Testis (tissue), 3 donors: ENCODE measurements around the gene C13orf46. TPM values are rescaled to one million over a fixed set of nuclear protein-coding genes. Genes with fewer than 3 reads are reported as not detected.

Experiments used
- DNase-seq: peaks from one replicate; pipeline ENCODE4 v3.0.0-alpha.2; 2019
- H3K27ac ChIP-seq, 2 donors: fragments of 200-600 bp; sonication (generic); one replicate each; pipeline ENCODE4 v1.5.1; 2019
- H3K27me3 ChIP-seq: fragments of 200-600 bp; sonication (generic); one replicate; pipeline ENCODE4 v1.5.1; 2019
- H3K36me3 ChIP-seq: fragments of 200-600 bp; sonication (generic); one replicate; pipeline ENCODE4 v1.5.1; 2017; ENCODE audit warnings: low read depth; ENCODE audit errors: missing control alignments
- H3K4me1 ChIP-seq: fragments of 200-600 bp; sonication (generic); one replicate; pipeline ENCODE4 v1.5.1; 2019
- H3K4me3 ChIP-seq, 2 donors: fragments of 200-600 bp; sonication (generic); one replicate each; pipeline ENCODE4 v1.5.1; 2017 to 2019
- H3K9me3 ChIP-seq: fragments of 200-600 bp; sonication (generic); one replicate; pipeline ENCODE4 v1.5.1; 2017
- POLR2A ChIP-seq: fragments of 450-650 bp; IDR thresholded peaks from one replicate; pipeline ENCODE4 v1.6.1; 2017; ENCODE audit warnings: antibody characterized with exemption, mild to moderate bottlenecking, moderate library complexity
- WGBS, 2 donors: methylation state at CpG; one replicate each; pipeline ENCODE4 v1.1.5; 2018; 5-methylcytosine and 5-hydroxymethylcytosine counted together
- intact Hi-C: fragments of 100-400 bp; cut with DNase I; formaldehyde crosslinking; loops from one replicate; pipeline ENCODE4 v1.15.1; 2023; ENCODE audit warnings: low total_unique reads
- polyA plus RNA-seq: library from polyadenylated mRNA; stranded (reverse); fragments of 350-450 nt; fragmentation: Illumina TruSeq; extraction: RNeasy Lipid Tissue Mini Kit (QIAGEN cat#74804); gene quantifications from one replicate; pipeline ENCODE4 v1.2.3, GENCODE V29; 2014; ENCODE audit warnings: low read depth, low replicate concordance; ENCODE audit not compliant: insufficient read depth
- total RNA-seq, 2 donors: library from RNA; depleted of rRNA; stranded (reverse); fragments of >200 nt; gene quantifications; one replicate each; pipeline ENCODE4 v1.2.3, GENCODE V29; 2016
- TF ChIP-seq, protein P1 (sequence below), 3 experiments: fragments of 450-650 bp in 2 of 3; fragments of 200-600 bp in 1 of 3; sonication (generic) in 1 of 3; IDR thresholded peaks; one replicate each; pipeline ENCODE4 v1.5.1; 2016 to 2019; ENCODE audit warnings: antibody characterized with exemption in 3 of 3, mild to moderate bottlenecking in 2 of 3, moderate library complexity in 1 of 3

Gene C13orf46
- total and polyA plus RNA-seq, 3 donors from 2014 or later = 2.9 to 28.4 (median 5.5) TPM

DNA sequence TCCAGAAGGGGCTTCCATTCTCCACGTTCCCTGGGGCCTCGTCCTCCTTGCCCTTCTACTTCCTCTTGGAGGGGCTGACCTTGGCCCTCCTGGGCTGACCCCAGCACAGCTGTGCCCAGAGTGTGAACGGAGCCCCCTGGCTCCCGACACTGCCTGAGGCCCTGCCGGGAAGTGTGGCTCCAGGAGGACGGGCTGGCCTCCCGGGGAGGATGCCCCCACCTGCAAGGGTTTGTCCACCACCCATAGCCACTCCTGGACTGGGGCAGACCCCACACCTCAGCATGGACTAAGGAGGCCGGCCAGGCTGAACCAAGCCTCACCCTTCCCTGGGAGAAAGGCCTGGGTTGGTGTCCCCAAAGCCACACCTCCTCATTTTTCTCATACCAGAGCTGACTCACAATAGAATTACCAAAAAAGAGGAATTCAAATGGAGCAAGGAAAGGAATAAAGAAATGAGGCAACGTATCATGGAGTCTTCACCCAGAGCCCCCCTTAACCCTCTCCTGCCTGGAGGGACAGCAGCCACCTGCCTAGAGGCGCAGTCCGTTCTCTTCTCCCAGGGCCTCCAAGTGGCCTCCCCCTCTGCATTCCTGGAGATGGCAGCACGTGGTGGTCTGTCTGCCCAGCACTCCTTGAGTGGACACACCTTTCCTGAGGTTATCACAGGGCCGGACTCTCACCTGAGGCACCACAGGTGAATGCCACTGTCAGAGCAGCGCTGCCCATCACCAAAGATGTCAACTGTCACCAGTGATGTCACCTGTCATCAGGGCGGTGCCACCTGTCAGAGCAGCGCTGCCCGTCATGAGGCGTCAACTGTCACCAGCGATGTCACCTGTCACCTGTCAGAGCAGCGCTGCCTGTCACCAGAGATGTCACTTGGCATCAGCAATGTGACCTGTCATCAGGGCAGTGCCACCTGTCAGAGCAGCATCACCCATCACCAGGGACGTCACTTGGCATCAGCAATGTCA lies 3.1 kb upstream of the C13orf46 start:
- Histone ChIP-seq H3K9me3 (no peaks in the 10 kb centered on the region), H3K4me1 (no peaks in the 10 kb centered on the region), H3K27ac (no peak overlapping the region), H3K27me3 (no peaks in the 10 kb centered on the region), H3K4me3 (no peak overlapping the region), H3K36me3 (no peaks in the 10 kb centered on the region)
- intact Hi-C loops = no loop called here
- 84% methylated on average over 13 to 18 of the region's 21 CpGs for WGBS, 2 donors
- no peak for DNase-seq
- no peak for TF ChIP-seq POLR2A
- TF ChIP-seq, protein P1, sequence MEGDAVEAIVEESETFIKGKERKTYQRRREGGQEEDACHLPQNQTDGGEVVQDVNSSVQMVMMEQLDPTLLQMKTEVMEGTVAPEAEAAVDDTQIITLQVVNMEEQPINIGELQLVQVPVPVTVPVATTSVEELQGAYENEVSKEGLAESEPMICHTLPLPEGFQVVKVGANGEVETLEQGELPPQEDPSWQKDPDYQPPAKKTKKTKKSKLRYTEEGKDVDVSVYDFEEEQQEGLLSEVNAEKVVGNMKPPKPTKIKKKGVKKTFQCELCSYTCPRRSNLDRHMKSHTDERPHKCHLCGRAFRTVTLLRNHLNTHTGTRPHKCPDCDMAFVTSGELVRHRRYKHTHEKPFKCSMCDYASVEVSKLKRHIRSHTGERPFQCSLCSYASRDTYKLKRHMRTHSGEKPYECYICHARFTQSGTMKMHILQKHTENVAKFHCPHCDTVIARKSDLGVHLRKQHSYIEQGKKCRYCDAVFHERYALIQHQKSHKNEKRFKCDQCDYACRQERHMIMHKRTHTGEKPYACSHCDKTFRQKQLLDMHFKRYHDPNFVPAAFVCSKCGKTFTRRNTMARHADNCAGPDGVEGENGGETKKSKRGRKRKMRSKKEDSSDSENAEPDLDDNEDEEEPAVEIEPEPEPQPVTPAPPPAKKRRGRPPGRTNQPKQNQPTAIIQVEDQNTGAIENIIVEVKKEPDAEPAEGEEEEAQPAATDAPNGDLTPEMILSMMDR (IDR thresholded peaks at IDR 0.05) = no peak

DNA sequence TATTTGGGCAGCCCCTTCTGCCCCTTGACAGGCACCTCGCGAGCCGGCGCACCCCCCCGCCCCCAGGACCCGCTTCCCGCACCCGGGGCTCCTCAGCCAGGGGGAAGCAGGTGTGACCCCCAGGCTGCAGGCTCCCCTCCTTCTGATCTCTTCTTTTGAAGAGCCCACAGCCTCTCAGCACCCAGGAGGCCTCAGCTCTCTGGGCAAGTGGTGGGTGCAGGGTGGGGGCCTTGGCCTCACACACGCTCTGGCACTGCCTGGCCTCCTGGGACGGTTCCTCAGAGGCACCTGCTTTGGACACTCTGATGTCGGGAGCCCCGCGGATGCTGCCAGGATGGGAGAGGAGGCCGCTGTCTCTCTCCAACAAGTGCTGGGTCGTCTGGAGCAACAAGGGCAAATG lies 1.5 kb upstream of the C13orf46 start:
- no peaks in the 10 kb centered on the region for H3K4me1 ChIP-seq
- no peak overlapping the region for H3K4me3 ChIP-seq
- no peaks in the 10 kb centered on the region for H3K27me3 ChIP-seq
- intact Hi-C loops = no loop called here
- no peaks in the 10 kb centered on the region for H3K36me3 ChIP-seq
- H3K9me3 ChIP-seq = no peaks in the 10 kb centered on the region
- WGBS, 2 donors = 93% methylated on average over 14 of the region's 15 CpGs; no CpG with 5 or more reads in 1 of the 2 donors
- peak overlapping the region; percentile 39 to 44 for H3K27ac ChIP-seq
- no peak for TF ChIP-seq POLR2A
- TF ChIP-seq, protein P1 (IDR thresholded peaks at IDR 0.05) = no peak
- no peak for DNase-seq

DNA sequence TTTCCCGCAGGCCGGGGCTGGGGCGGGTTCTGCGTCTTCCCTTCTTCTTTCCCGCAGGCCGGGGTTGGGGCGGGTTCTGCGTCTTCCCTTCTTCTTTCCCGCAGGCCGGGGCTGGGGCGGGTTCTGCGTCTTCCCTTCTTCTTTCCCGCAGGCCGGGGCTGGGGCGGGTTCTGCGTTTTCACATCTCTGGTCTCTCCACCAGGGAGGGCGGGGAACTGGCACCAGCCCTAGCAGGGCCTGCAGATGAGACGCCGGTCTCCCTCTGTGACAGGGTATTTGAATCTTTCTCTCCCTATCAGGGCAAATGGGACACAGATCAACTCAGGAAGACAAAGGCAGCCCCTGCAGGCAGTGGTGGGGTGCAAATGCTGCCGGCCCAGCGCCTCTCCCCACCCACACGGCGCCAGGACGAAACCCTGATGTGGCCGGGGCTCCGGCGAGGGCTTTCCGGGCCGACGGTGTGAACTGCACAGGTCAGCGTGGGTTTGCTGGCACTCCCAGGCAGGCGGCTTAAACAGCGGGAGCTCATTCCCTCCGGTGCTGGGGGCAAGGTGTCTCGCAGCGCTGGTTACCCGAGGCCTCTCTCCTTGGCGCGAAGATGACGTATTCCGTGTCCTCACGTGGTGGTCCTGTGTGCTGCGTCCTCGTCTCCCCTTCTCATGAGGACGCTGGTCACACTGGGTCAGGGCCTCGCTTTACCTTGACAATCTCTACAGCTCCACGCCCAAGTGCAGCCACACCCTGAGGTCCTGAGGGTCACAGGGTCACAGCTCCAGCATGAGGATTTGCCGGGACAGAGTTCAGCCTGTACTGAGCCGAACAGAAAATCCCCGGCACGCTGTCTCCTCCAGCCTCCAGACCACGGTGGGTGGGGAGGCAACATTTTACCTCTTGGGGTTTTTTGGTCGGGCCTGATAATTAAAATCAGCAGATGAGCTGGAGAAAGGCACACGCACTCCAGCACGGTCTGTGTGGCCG lies 717 bp upstream of the C13orf46 start:
- no peaks in the 10 kb centered on the region for H3K36me3 ChIP-seq
- H3K9me3 ChIP-seq = no peaks in the 10 kb centered on the region
- peak overlapping the region; percentile 9 to 39 for H3K27ac ChIP-seq
- H3K4me3 ChIP-seq = no peak overlapping the region
- no peaks in the 10 kb centered on the region for H3K4me1 ChIP-seq
- TF ChIP-seq, protein P1 (IDR thresholded peaks at IDR 0.05) = no peak
- no peak for TF ChIP-seq POLR2A
- intact Hi-C loops = no loop called here
- H3K27me3 ChIP-seq = no peaks in the 10 kb centered on the region
- DNase-seq = peak; percentile 56
- WGBS, 2 donors = 87 to 92% methylated on average over 4 to 48 of the region's 56 CpGs

DNA sequence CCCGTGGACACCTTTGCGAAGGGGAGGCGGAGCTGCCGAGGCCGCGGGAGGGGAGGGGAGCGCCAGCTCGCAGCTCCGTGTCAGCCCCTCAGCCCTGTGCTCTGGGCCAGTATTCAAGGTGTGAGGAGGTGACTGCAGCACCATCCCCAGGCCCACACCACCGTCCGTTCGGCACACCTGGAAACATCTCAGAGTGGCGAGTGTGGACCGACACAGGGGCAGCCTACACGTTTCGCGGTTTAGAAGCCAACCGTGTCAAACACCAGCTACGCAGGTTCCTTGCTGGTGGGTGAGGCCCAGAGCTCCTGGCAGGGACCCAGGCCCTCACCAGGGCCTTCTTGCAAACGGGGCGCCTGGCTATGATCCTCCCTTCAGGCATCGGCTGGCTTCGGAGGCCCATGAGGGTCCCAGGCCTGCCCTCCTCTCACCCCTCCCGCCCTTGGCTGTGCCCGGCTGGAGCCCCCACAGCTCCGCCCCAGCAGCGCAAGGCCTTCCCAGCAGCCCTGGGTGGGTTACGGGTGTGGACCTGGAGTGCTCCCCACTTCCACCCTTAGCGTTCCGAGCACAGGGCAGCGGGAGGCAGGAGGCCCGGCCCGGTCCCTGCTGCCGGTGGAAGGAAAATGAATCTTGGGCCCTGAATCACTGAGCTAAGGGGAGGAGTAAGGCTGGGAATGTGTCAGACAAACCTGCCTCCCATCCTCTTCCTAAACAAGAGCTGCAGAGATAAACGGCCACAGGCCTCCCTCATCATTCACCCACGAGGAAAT lies 1.2 kb downstream of the C13orf46 start:
- 78 to 87% methylated on average over 19 to 36 of the region's 36 CpGs for WGBS, 2 donors
- H3K36me3 ChIP-seq = no peaks in the 10 kb centered on the region
- TF ChIP-seq, protein P1 (IDR thresholded peaks at IDR 0.05) = no peak
- no peak for TF ChIP-seq POLR2A
- no peaks in the 10 kb centered on the region for H3K9me3 ChIP-seq
- no peaks in the 10 kb centered on the region for H3K27me3 ChIP-seq
- H3K4me1 ChIP-seq = no peaks in the 10 kb centered on the region
- intact Hi-C loops = no loop called here
- H3K4me3 ChIP-seq = no peak overlapping the region
- no peak for DNase-seq
- H3K27ac ChIP-seq = no peak overlapping the region
